Left renal cortex interstitium (tissue), 4 donors: Measurements from ENCODE around the gene PRAMEF15. TPM values are rescaled to one million over a fixed set of nuclear protein-coding genes. Genes with fewer than 3 reads are reported as not detected.

ENCODE experiments used
- polyA plus RNA-seq, 4 donors: library from polyadenylated mRNA; unstranded; fragments of 120-200 nt; gene quantifications; one replicate each; pipeline ENCODE4 v1.2.1, GENCODE V29; 2013; ENCODE audit not compliant: insufficient read length in 4 of 4

The PRAMEF15 gene
- polyA plus RNA-seq, 4 donors, result not detected

Other genes starting within 250 kb of the PRAMEF15 start
- not detected for gene PRAMEF25, start 244.8 kb upstream of the PRAMEF15 start, polyA plus RNA-seq
- under 1 TPM in 2 of 4 donors, not detected in 2; 0.21 TPM for gene HNRNPCL2, start 198.7 kb upstream of the PRAMEF15 start, polyA plus RNA-seq
- gene PRAMEF26, start 159.6 kb upstream of the PRAMEF15 start, polyA plus RNA-seq, result not detected
- gene HNRNPCL4, start 149.9 kb upstream of the PRAMEF15 start, polyA plus RNA-seq, result under 1 TPM in 3 of 4 donors, not detected in 1; 0.54 to 0.81 (median 0.58) TPM
- gene PRAMEF9, start 143.7 kb upstream of the PRAMEF15 start, polyA plus RNA-seq, result not detected
- not detected for gene PRAMEF13, start 114.2 kb upstream of the PRAMEF15 start, polyA plus RNA-seq
- not detected for gene PRAMEF18, start 89.4 kb upstream of the PRAMEF15 start, polyA plus RNA-seq
- not detected for gene PRAMEF5, start 61.4 kb upstream of the PRAMEF15 start, polyA plus RNA-seq
- gene PRAMEF8, start 30.4 kb upstream of the PRAMEF15 start, polyA plus RNA-seq, result not detected
- gene PRAMEF33, start 12.0 kb upstream of the PRAMEF15 start, polyA plus RNA-seq, result not detected
- gene PRAMEF14, start 31.6 kb downstream of the PRAMEF15 start, polyA plus RNA-seq, result not detected
- gene PRAMEF19, start 56.4 kb downstream of the PRAMEF15 start, polyA plus RNA-seq, result not detected
- gene PRAMEF17, start 74.1 kb downstream of the PRAMEF15 start, polyA plus RNA-seq, result not detected
- gene PRAMEF20, start 94.9 kb downstream of the PRAMEF15 start, polyA plus RNA-seq, result not detected
- gene LRRC38, start 198.4 kb downstream of the PRAMEF15 start, polyA plus RNA-seq, result under 1 TPM in 1 of 4 donors, not detected in 3; 0.25 TPM